Left lung (tissue), 10 donors: ENCODE measurements around the gene CD300LD. TPM values are rescaled to one million over a fixed set of nuclear protein-coding genes. Genes with fewer than 3 reads are reported as not detected.

Experiments used
- ATAC-seq: fragments of 200-7000 bp; cut with Tn5 transposase; one replicate; pipeline ENCODE4 v1.9.1; 2020; ENCODE audit warnings: moderate library complexity
- DNase-seq, 4 donors: peaks; one replicate each; pipeline ENCODE4 v3.0.0-alpha.2; 2013 to 2020
- H3K27ac ChIP-seq, 2 donors: fragments of 200-600 bp; sonication (generic) in 1 of 2; one replicate each; pipeline versions ENCODE4 v1.5.0 to v1.8.0; 2020 to 2021
- H3K27me3 ChIP-seq, 2 donors: fragments of 200-600 bp; sonication (generic) in 1 of 2; one replicate each; pipeline versions ENCODE4 v1.5.0 to v1.8.0; 2020 to 2021
- H3K36me3 ChIP-seq, 2 donors: fragments of 200-600 bp; sonication (generic) in 1 of 2; one replicate each; pipeline versions ENCODE4 v1.5.0 to v1.8.0; 2020 to 2021
- H3K4me1 ChIP-seq, 2 donors: fragments of 200-600 bp; one replicate each; pipeline ENCODE4 v1.8.0; 2021
- H3K4me3 ChIP-seq, 2 donors: fragments of 200-600 bp; sonication (generic) in 1 of 2; one replicate each; pipeline versions ENCODE4 v1.5.0 to v1.8.0; 2020 to 2021; ENCODE audit warnings: mild to moderate bottlenecking in 1 of 2
- H3K9me3 ChIP-seq, 2 donors: fragments of 200-600 bp; sonication (generic) in 1 of 2; one replicate each; pipeline versions ENCODE4 v1.5.0 to v1.8.0; 2020 to 2021
- intact Hi-C, 2 donors: fragments of 100-400 bp; cut with DNase I; formaldehyde crosslinking; loops; one replicate each; pipeline versions ENCODE4 v1.11.2 to v1.14.2; 2022
- polyA plus RNA-seq, 6 donors: library from polyadenylated mRNA; unstranded; fragments of 120-200 nt; gene quantifications; one replicate each; pipeline ENCODE4 v1.2.1, GENCODE V29; 2013; ENCODE audit not compliant: insufficient read length in 6 of 6
- total RNA-seq, 2 donors: library from RNA; stranded (reverse); fragmentation: NEBNext Ultra II Directional; extraction: Animal tissue kit (Norgen Biotek cat#: 25700); gene quantifications; one replicate each; pipeline ENCODE4 v1.2.1, GENCODE V29; 2021
- TF ChIP-seq, protein P1 (sequence below), 2 donors: fragments of 200-600 bp; sonication (generic) in 1 of 2; IDR thresholded peaks; one replicate each; pipeline versions ENCODE4 v1.5.0 to v1.8.0; 2021; ENCODE audit warnings: antibody characterized with exemption in 2 of 2
- donor health status: DM: no; HTN: yes; CAD: no.
- donor health status: DM: no; HTN: no; CAD: no.

Gene CD300LD
- total and polyA plus RNA-seq, 8 donors, result 0.29 TPM; not detected in 7

DNA sequence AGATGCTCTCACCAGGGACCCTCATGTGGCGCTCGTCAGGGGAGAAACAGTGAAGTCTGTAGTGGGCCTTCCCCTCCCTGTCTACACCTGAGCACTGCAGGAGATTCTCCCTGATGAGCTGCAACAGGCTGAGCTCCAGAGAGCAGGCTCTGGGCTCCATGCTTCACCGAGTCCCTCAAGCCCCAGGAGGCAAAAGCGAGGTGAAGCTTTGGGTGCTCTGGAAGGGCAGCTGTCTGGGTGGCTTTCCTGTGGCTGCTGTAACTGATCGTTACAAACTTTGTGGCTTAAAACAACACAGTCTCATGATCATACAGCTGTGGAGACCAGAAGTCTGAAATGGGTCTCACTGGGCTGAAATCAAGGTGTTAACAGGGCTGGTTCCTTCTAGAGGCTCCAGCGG, 12.1 kb upstream of the CD300LD start:
- DNase-seq (no peak), ATAC-seq (no peak)
- TF ChIP-seq, protein P1, sequence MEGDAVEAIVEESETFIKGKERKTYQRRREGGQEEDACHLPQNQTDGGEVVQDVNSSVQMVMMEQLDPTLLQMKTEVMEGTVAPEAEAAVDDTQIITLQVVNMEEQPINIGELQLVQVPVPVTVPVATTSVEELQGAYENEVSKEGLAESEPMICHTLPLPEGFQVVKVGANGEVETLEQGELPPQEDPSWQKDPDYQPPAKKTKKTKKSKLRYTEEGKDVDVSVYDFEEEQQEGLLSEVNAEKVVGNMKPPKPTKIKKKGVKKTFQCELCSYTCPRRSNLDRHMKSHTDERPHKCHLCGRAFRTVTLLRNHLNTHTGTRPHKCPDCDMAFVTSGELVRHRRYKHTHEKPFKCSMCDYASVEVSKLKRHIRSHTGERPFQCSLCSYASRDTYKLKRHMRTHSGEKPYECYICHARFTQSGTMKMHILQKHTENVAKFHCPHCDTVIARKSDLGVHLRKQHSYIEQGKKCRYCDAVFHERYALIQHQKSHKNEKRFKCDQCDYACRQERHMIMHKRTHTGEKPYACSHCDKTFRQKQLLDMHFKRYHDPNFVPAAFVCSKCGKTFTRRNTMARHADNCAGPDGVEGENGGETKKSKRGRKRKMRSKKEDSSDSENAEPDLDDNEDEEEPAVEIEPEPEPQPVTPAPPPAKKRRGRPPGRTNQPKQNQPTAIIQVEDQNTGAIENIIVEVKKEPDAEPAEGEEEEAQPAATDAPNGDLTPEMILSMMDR (IDR thresholded peaks at IDR 0.05), result no peak
- intact Hi-C loops, result no loop called here
- no peak overlapping the region for H3K27ac ChIP-seq
- peaks cover 0 to 37% of the 10 kb centered on the region in 2 donors for H3K4me1 ChIP-seq
- H3K4me3 ChIP-seq, result no peak overlapping the region
- no peaks in the 10 kb centered on the region for H3K9me3 ChIP-seq
- H3K27me3 ChIP-seq, result peaks cover 0 to 55% of the 10 kb centered on the region in 2 donors
- H3K36me3 ChIP-seq, result no peaks in the 10 kb centered on the region

DNA sequence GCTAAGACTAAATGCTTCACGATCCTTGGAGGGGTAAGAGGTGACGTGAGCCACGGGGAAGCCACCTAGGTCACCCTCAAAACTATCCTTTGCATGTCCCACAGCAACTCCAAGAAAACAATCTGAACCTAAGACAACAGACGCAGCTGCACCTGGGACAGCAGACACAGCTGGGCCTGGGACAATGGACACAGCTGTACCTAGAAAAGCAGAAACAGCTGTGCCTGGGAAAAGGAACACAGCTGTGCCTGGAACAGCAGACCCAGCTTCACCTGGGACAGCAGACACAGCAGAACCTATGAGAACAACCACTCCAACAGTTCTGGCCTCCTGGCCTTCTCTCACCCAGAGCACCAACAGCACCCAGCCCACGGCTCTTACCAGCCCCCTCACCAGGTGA, 11.7 kb upstream of the CD300LD start:
- TF ChIP-seq, protein P1 (IDR thresholded peaks at IDR 0.05), result no peak
- no peak for ATAC-seq
- Histone ChIP-seq H3K27me3 (peaks cover 0 to 56% of the 10 kb centered on the region in 2 donors), H3K4me3 (no peak overlapping the region), H3K36me3 (no peaks in the 10 kb centered on the region), H3K27ac (no peak overlapping the region), H3K9me3 (no peaks in the 10 kb centered on the region), H3K4me1 (peaks cover 0 to 42% of the 10 kb centered on the region in 2 donors)
- intact Hi-C loops, result no loop called here
- DNase-seq, result no peak

DNA sequence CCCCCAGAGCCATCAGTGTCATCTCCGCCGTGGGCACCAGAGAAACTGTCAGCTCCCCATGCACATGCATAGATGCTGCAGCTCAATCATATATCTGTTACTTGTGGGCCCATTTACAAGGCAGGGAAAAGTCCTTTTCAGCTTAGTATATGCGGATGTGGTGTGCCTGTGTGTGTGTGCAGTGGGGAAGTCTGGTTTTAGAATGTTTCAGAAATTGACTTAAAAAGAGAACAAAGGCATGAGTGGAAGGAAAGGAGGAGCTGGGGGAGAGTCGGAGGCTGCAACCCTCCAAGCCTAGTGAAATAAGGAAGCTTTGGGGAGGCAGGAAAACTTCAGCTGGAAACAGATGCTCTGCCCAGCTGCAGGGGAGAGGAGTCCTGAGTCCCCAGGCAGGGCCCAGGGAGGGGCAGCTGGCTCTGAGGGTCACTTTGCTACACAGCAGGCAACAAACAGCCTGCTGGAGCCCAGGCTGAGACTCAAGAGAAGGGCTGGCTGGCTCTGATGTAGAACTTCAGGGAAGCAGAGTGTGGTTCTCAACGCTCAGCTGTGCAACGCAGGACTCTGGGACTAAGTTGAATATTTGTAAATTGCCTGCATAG, 11.1 kb upstream of the CD300LD start:
- Histone ChIP-seq H3K36me3 (no peaks in the 10 kb centered on the region), H3K9me3 (no peaks in the 10 kb centered on the region), H3K4me3 (no peak overlapping the region), H3K27ac (no peak overlapping the region), H3K4me1 (peaks cover 0 to 48% of the 10 kb centered on the region in 2 donors), H3K27me3 (peaks cover 0 to 62% of the 10 kb centered on the region in 2 donors)
- intact Hi-C loops, result no loop called here
- TF ChIP-seq, protein P1 (IDR thresholded peaks at IDR 0.05), result no peak
- ATAC-seq (no peak), DNase-seq (no peak)

DNA sequence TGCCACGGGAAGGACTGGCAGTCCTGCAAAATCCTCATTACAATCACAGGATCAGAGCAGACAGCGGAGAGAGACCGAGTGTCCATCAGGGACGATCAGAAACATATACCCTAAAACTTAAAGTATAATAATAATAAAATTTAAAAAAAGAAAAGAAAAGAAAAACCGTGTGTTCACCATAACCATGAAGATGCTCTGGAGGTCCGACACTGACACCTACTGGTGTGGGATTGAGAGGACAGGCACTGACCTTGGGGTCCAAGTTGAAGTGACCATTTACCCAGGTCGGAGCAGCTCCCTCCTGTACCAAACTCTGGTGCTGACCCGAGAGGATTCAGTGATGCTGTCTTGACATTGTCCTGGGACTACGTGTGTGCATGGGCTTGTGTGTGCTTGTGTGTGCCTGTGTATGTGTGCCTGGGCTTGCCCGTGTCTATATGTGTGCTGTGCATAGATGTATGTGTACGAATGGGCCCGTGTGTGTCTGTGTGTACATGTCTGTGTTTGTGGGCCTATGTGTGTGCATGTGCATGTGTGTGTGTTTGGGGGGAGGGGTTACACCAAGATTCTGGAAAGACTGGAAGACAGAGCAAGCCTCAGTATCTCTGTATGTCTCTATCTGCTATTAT, 10.0 kb upstream of the CD300LD start:
- DNase-seq (peak in 1 of 4 donors; percentile 16), ATAC-seq (peak; percentile 57)
- no peaks in the 10 kb centered on the region for H3K9me3 ChIP-seq
- H3K36me3 ChIP-seq, result no peaks in the 10 kb centered on the region
- intact Hi-C loops, result no loop called here
- peaks cover 0 to 57% of the 10 kb centered on the region in 2 donors for H3K27me3 ChIP-seq
- no peak overlapping the region for H3K4me3 ChIP-seq
- H3K27ac ChIP-seq, result no peak overlapping the region
- H3K4me1 ChIP-seq, result peaks cover 0 to 45% of the 10 kb centered on the region in 2 donors
- TF ChIP-seq, protein P1 (IDR thresholded peaks at IDR 0.05), result peak; percentile 52 to 62

DNA sequence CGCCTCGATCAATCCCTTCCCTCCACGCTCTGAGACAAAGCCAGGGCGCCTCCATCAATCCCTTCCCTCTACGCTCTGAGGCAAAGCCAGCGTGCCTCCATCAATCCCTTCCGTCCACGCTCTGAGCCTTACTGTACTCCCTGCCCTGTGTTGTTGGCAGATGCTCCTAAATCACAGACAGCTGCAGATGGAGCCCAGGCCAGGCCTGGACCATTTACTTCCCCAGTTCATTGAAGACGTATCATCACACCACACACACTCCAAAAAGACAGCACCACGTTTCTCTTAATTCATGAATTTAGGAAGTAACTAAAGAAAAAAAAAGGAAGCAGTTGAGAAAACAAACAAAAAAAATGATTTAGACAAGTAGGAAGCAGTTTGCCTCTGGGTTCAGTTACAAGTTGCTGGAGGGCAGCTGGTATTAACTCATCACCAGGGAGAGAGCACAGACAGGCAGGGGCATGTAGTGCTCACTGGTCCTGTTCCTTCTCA, 7.4 kb upstream of the CD300LD start:
- Histone ChIP-seq H3K9me3 (no peaks in the 10 kb centered on the region), H3K4me1 (peaks cover 0 to 41% of the 10 kb centered on the region in 2 donors), H3K27ac (peak overlapping the region in 1 of 2 donors; percentile 41), H3K27me3 (peaks cover 0 to 68% of the 10 kb centered on the region in 2 donors), H3K36me3 (no peaks in the 10 kb centered on the region), H3K4me3 (no peak overlapping the region)
- DNase-seq (peak in 1 of 4 donors; percentile 14), ATAC-seq (peak; percentile 64)
- intact Hi-C loops, result no loop called here
- TF ChIP-seq, protein P1 (IDR thresholded peaks at IDR 0.05), result no peak
